SU-DHL-6 (cell line): ENCODE measurements around the gene B3GLCT.

Experiments
- H2AFZ ChIP-seq: fragments of 200-600 bp; sonication (generic); 2 replicates; pipeline ENCODE4 v1.6.1; 2014; ENCODE audit warnings: low read depth, mild to moderate bottlenecking, moderate library complexity, mixed read lengths, antibody characterized with exemption, low read length; ENCODE audit not compliant: severe bottlenecking
- H3F3A ChIP-seq: fragments of 200-600 bp; shearing (Covaris generic); 2 replicates; pipeline ENCODE4 v1.6.0; 2016; ENCODE audit warnings: antibody characterized with exemption, mild to moderate bottlenecking; ENCODE audit not compliant: insufficient read depth
- H3K27ac ChIP-seq: fragments of 200-600 bp; sonication (generic); 2 replicates; pipeline ENCODE4 v1.5.1; 2016; ENCODE audit warnings: low read depth, mild to moderate bottlenecking, low read length, moderate library complexity, mixed read lengths
- H3K27me3 ChIP-seq: fragments of 200-600 bp; sonication (generic), shearing (Covaris generic); 2 replicates; pipeline ENCODE4 v1.6.0; 2014; ENCODE audit warnings: mild to moderate bottlenecking, low read length
- H3K36me3 ChIP-seq: fragments of 200-600 bp; sonication (generic); 2 replicates; pipeline ENCODE4 v1.6.1; 2014; ENCODE audit warnings: mild to moderate bottlenecking, low read length, mixed read lengths
- H3K4me2 ChIP-seq: fragments of 300-600, 200-600 bp; shearing (Covaris generic), sonication (generic); 2 replicates; pipeline ENCODE4 v1.6.0; 2014; ENCODE audit warnings: low read length, low read depth, mild to moderate bottlenecking; ENCODE audit not compliant: poor library complexity, severe bottlenecking
- H3K4me3 ChIP-seq: fragments of 200-600 bp; sonication (generic); 2 replicates; pipeline ENCODE4 v1.5.1; 2014; ENCODE audit warnings: antibody characterized with exemption, low read length, mild to moderate bottlenecking, mixed read lengths; ENCODE audit not compliant: insufficient read depth, poor library complexity, severe bottlenecking
- H3K79me2 ChIP-seq: fragments of 200-600 bp; sonication (generic); 2 replicates; pipeline ENCODE4 v1.6.1; 2014; ENCODE audit warnings: mild to moderate bottlenecking, low read length, moderate library complexity; ENCODE audit not compliant: insufficient read depth
- H3K9ac ChIP-seq: fragments of 200-600 bp; sonication (generic); 2 replicates; pipeline ENCODE4 v1.7.0; 2014; ENCODE audit warnings: mild to moderate bottlenecking, low read length
- H3K9me2 ChIP-seq: fragments of 200-600 bp; sonication (generic); replicated peaks from 2 replicates; pipeline ENCODE4 v1.6.1; 2014; ENCODE audit warnings: low read length; ENCODE audit not compliant: insufficient read depth
- H3K9me3 ChIP-seq: fragments of 200-600 bp; sonication (generic); 2 replicates; pipeline ENCODE4 v1.6.1; 2014; ENCODE audit warnings: low read length, mixed read lengths; ENCODE audit not compliant: insufficient read depth
- H4K20me1 ChIP-seq: fragments of 200-600 bp; sonication (generic); 2 replicates; pipeline ENCODE4 v1.6.1; 2014; ENCODE audit warnings: low read depth, mild to moderate bottlenecking, antibody characterized with exemption, low read length, moderate library complexity, mixed read lengths
- EZH2phosphoT487 ChIP-seq: fragments of 200-600 bp; sonication (generic), shearing (Covaris generic); conservative IDR thresholded peaks from 2 replicates; pipeline ENCODE4 v1.6.1; 2018; ENCODE audit warnings: mild to moderate bottlenecking, antibody characterized with exemption, low read length, moderate library complexity, mixed read lengths
- TF ChIP-seq, protein P1 (sequence below): fragments of 200-600 bp; sonication (generic); IDR thresholded peaks from one replicate; pipeline ENCODE4 v1.5.1; 2017; ENCODE audit warnings: antibody characterized with exemption, mild to moderate bottlenecking, low read length, moderate library complexity; ENCODE audit not compliant: insufficient read depth, poor library complexity, severe bottlenecking

Gene B3GLCT

DNA sequence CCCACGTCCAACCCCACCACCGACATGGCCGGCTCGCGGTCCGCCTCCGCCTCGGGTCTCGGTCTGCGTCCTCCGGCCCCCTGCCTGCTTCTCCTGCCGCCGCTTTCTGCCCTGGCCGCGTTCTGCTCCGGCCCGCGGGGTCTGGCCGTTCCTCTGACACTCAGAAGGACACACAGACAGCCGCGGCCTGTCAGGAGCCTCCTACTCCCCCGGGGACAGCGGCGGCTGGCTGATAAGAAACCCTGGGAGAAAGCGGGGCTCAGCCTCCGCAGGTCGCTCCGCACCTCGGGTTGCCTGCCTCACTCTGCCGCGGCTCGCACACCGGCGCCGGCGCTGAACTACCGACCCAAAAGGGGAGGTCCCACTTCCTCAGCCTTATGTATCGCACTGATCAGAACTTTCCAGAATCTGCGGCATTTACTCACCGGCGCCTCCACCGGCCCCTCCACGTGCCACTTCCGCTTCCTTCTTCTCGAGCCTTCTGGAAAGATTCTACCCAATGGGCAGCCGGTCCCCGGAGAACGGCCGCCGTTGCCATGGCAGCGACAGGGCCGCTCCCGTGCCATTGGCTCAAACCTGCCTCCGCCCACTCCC, 38.1 kb upstream of the B3GLCT start, which contains the start of gene HSPH1:
TSS of gene HSPH1 (minus strand) at position 348 of the 594 bp plus-strand sequence. CDS start at position 26, 322 bp downstream.
- H2AFZ ChIP-seq: peak within 1 kb of the TSS; percentile 76
- H3K27ac ChIP-seq: peak within 1 kb of the TSS; percentile 69
- H3K9ac ChIP-seq: peak within 1 kb of the TSS; percentile 89
- H4K20me1 ChIP-seq: peaks cover 3% of the 10 kb centered on the region; the same call in 1 of the 2 replicates
- no peak for TF ChIP-seq EZH2phosphoT487
- TF ChIP-seq, protein P1, sequence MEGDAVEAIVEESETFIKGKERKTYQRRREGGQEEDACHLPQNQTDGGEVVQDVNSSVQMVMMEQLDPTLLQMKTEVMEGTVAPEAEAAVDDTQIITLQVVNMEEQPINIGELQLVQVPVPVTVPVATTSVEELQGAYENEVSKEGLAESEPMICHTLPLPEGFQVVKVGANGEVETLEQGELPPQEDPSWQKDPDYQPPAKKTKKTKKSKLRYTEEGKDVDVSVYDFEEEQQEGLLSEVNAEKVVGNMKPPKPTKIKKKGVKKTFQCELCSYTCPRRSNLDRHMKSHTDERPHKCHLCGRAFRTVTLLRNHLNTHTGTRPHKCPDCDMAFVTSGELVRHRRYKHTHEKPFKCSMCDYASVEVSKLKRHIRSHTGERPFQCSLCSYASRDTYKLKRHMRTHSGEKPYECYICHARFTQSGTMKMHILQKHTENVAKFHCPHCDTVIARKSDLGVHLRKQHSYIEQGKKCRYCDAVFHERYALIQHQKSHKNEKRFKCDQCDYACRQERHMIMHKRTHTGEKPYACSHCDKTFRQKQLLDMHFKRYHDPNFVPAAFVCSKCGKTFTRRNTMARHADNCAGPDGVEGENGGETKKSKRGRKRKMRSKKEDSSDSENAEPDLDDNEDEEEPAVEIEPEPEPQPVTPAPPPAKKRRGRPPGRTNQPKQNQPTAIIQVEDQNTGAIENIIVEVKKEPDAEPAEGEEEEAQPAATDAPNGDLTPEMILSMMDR: no peak
- H3K9me2 ChIP-seq: no peaks in the 10 kb centered on the region
- H3K4me3 ChIP-seq: peak within 1 kb of the TSS; percentile 85
- no peaks in the 10 kb centered on the region for H3K9me3 ChIP-seq
- no peaks in the 10 kb centered on the region for H3K27me3 ChIP-seq
- H3K79me2 ChIP-seq: peaks cover 50% of the 10 kb centered on the region
- H3K4me2 ChIP-seq: peak within 1 kb of the TSS; percentile 88
- peaks cover 21% of the 10 kb centered on the region for H3K36me3 ChIP-seq
- no peaks in the 10 kb centered on the region for H3F3A ChIP-seq

DNA sequence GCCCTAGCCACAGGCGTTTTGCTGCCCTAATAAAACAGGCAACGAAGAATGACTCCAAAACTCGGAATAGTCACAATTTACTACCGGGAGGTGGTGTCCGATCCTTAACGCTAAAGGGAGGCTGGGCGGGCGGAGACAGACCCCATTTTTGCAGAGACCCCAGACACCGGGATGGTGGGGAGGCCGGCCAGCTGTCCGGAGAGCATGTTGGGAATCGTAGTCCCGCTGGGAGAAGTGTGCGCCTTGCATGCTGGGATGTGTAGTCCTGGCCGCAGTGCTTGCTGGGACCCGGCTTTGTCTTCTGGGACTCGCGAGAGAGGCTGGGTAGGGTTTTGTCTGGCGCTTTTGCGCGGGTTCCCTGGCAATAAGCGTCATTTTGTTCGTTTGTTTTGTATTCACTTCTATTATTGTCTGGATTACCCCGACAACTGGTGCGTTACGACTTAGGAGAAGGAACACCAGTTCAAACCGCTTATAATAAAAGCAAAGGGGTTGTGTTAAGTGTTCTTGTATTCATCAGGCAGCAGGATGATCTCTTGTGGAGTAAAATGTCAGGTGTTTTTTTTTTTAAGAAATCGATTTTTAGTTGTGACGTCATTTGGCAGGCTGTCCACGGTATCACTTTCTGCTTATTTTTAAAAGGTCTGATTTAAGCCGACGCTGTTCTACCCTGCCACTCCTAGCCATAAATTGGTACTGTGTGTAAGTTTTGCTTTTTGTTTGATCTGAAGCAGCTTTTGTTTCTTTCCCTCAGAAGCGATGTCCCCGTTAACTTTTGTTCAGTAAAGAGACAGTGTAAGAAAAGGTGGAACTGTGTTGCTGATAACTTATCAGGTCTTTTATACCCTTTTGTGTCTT, 37.4 kb upstream of the B3GLCT start:
- Histone ChIP-seq H3K27me3 (no peaks in the 10 kb centered on the region), H3K4me2 (peak overlapping the region; percentile 78), H3K36me3 (peaks cover 13% of the 10 kb centered on the region), H4K20me1 (peaks cover 3% of the 10 kb centered on the region; the same call in 1 of the 2 replicates), H3K27ac (peak overlapping the region; percentile 36), H3K9ac (peak overlapping the region; percentile 89), H3K9me3 (no peaks in the 10 kb centered on the region), H3K79me2 (peaks cover 43% of the 10 kb centered on the region), H3F3A (no peaks in the 10 kb centered on the region), H3K9me2 (no peaks in the 10 kb centered on the region), H3K4me3 (peak overlapping the region; percentile 85), H2AFZ (peak overlapping the region; percentile 76)
- TF ChIP-seq, protein P1: no peak
- no peak for TF ChIP-seq EZH2phosphoT487

DNA sequence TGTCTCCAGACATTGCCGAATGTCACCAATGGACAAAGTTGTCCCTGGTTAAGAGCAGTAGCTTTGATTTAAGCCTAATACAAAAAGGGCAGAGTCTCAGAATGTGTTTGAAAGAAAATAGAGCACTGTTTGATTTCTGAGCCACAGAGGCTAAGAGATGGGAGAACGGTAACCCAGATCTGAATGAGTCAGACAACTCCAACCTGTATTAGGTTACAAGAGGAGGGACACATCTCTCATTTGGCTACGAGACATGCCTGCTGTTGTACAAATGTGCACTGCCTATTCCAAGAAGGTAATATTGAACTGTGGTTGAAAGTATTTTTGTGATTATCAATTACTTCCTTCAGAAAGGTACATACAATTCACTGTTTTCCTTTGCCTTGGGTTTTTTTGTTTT, 33.2 kb upstream of the B3GLCT start:
- H3K9me3 ChIP-seq: no peaks in the 10 kb centered on the region
- no peak overlapping the region for H2AFZ ChIP-seq
- no peaks in the 10 kb centered on the region for H3K36me3 ChIP-seq
- H3K4me3 ChIP-seq: no peak overlapping the region
- TF ChIP-seq EZH2phosphoT487: no peak
- TF ChIP-seq, protein P1: no peak
- H3K27ac ChIP-seq: no peak overlapping the region
- no peak overlapping the region for H3K4me2 ChIP-seq
- no peak overlapping the region for H3K9ac ChIP-seq
- H3F3A ChIP-seq: no peaks in the 10 kb centered on the region
- no peaks in the 10 kb centered on the region for H3K27me3 ChIP-seq
- peaks cover under 1% of the 10 kb centered on the region for H3K79me2 ChIP-seq
- H3K9me2 ChIP-seq: no peaks in the 10 kb centered on the region
- no peaks in the 10 kb centered on the region for H4K20me1 ChIP-seq
